Measurements from ENCODE around the gene RNASEL.

DNA sequence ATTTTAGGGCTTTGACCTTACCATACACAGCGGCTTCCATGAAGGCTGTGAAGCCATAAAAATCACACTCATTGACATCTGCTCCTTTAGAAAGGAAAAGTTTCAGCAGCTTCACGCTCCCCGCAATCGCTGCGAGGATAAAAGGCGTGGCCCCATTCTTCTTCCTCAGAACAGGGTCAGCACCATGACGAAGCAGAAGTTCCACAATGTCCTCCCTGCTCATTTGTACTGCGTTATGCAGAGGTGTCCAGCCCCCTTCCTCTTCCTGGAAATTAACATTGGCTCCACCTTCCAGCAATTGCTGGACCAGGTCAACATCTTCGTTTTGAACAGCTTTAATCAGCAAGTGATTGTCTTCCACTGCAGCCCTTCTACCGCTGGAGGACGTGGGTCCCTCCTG, 2.7 kb downstream of the RNASEL start:
- TF ChIP-seq, protein P1, sequence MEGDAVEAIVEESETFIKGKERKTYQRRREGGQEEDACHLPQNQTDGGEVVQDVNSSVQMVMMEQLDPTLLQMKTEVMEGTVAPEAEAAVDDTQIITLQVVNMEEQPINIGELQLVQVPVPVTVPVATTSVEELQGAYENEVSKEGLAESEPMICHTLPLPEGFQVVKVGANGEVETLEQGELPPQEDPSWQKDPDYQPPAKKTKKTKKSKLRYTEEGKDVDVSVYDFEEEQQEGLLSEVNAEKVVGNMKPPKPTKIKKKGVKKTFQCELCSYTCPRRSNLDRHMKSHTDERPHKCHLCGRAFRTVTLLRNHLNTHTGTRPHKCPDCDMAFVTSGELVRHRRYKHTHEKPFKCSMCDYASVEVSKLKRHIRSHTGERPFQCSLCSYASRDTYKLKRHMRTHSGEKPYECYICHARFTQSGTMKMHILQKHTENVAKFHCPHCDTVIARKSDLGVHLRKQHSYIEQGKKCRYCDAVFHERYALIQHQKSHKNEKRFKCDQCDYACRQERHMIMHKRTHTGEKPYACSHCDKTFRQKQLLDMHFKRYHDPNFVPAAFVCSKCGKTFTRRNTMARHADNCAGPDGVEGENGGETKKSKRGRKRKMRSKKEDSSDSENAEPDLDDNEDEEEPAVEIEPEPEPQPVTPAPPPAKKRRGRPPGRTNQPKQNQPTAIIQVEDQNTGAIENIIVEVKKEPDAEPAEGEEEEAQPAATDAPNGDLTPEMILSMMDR (IDR thresholded peaks at IDR 0.05; ENCODE audit: low read depth, low read length, poor library complexity, severe bottlenecking), result no peak
- no peak for TF ChIP-seq EZH2phosphoT487 (IDR thresholded peaks at IDR 0.05; ENCODE audit: borderline replicate concordance, low read length)

Data from DOHH2 (cell line).